K562 (cell line): ENCODE results near the gene NAPA. TPM values are rescaled to one million over a fixed set of nuclear protein-coding genes. Genes with fewer than 3 reads are reported as not detected.
A peak's percentile ranks its signal among the peaks of the same experiment; 100 is the strongest.

ENCODE experiments used
- ATAC-seq: fragments of 200-7000 bp; cut with Tn5 transposase; 3 replicates; pipeline ENCODE4 v1.9.1; 2020; ENCODE audit warnings: moderate library complexity
- BruUV-seq: library from RNA; stranded (reverse); fragments of 400-500 nt; replicated peaks from 2 replicates; lab custom pipeline; 2021; lab: Mats Ljungman, UMichigan
- CTCF ChIA-PET: fragments of 300-600 bp; formaldehyde crosslinking; extraction: SDS; loops from one replicate; lab custom pipeline; 2021; ENCODE audit warnings: low intra/inter-chr PET ratio; lab: Yijun Ruan, JAX
- POLR2A ChIA-PET: fragments of 300-600, 350-650 bp; sonication (Branson Sonifier 250); formaldehyde crosslinking; extraction: SDS; loops from one replicate; lab custom pipeline; 2021; ENCODE audit warnings: antibody characterized with exemption, inconsistent platforms; lab: Yijun Ruan, JAX
- DNase-seq, 4 experiments: peaks; one replicate each; pipeline versions ENCODE4 v3.0.0 to v3.0.0-alpha.2; 2011 to 2018; ENCODE audit warnings: low spot score in 3 of 4, mixed read lengths in 3 of 4; ENCODE audit errors: extremely low read depth in 1 of 4
- FAIRE-seq: peaks from 2 replicates; lab custom pipeline; 2011; peaks lifted over from hg19 to GRCh38; lab: Jason Lieb, UNC
- H2AFZ ChIP-seq: 2 replicates; pipeline ENCODE4 v1.6.0; 2011; ENCODE audit warnings: low read depth, low read length, control low read depth, inconsistent platforms
- H3K27ac ChIP-seq: fragments of 200-600 bp; 3 replicates; pipeline ENCODE4 v1.8.0; 2011; ENCODE audit warnings: low read depth, mild to moderate bottlenecking, control low read depth, inconsistent platforms, low read length, moderate library complexity, mixed read lengths; ENCODE audit errors: extremely low read depth
- H3K27me3 ChIP-seq, 2 experiments: fragments of 300-600 bp in 1 of 2; 2 replicates in 1 of 2; 3 replicates in 1 of 2; pipeline versions ENCODE4 v1.6.0 to v1.8.0; 2011; ENCODE audit warnings: inconsistent platforms in 2 of 2, low read length in 2 of 2, mild to moderate bottlenecking in 1 of 2, mixed read lengths in 1 of 2, moderate library complexity in 1 of 2; ENCODE audit not compliant: control insufficient read depth in 2 of 2, insufficient read depth in 2 of 2
- H3K36me3 ChIP-seq: fragments of 300-600 bp; 3 replicates; pipeline ENCODE4 v1.8.0; 2011; ENCODE audit warnings: mild to moderate bottlenecking, low read length, inconsistent platforms; ENCODE audit not compliant: control insufficient read depth, insufficient read depth
- H3K4me1 ChIP-seq, 2 experiments: fragments of 200-600 bp in 1 of 2; replicated peaks in 1 of 2; 2 replicates in 1 of 2; 3 replicates in 1 of 2; pipeline versions ENCODE4 v1.5.1 to v1.8.0; 2011; ENCODE audit warnings: inconsistent platforms in 2 of 2, low read length in 2 of 2, mild to moderate bottlenecking in 1 of 2, mixed read lengths in 1 of 2, moderate library complexity in 1 of 2; ENCODE audit not compliant: control insufficient read depth in 2 of 2, insufficient read depth in 2 of 2
- H3K4me2 ChIP-seq: 2 replicates; pipeline ENCODE4 v1.6.1; 2011; ENCODE audit warnings: low read length, control low read depth, inconsistent platforms, mixed read lengths; ENCODE audit not compliant: insufficient read depth
- H3K4me3 ChIP-seq: fragments of 200-600 bp; sonication (generic), shearing (Covaris generic); 2 replicates; pipeline ENCODE4 v1.5.1; 2016; ENCODE audit warnings: control low read depth, inconsistent platforms
- H3K79me2 ChIP-seq: fragments of 200-600 bp; 3 replicates; pipeline ENCODE4 v1.8.0; 2011; ENCODE audit warnings: low read length, inconsistent platforms; ENCODE audit not compliant: control insufficient read depth, insufficient read depth
- H3K9ac ChIP-seq, 2 experiments: 2 replicates each; pipeline versions ENCODE4 v1.6.0 to v1.6.1; 2011; ENCODE audit warnings: low read depth in 2 of 2, low read length in 2 of 2, control low read depth in 1 of 2, inconsistent platforms in 1 of 2, mild to moderate bottlenecking in 1 of 2, mixed read lengths in 1 of 2; ENCODE audit not compliant: insufficient read depth in 1 of 2
- H3K9me1 ChIP-seq: one replicate; pipeline ENCODE4 v1.6.0; 2011; ENCODE audit warnings: inconsistent platforms, mild to moderate bottlenecking, low read length, moderate library complexity; ENCODE audit not compliant: control insufficient read depth, insufficient read depth
- H3K9me3 ChIP-seq: replicated peaks from 2 replicates; pipeline ENCODE4 v1.5.1; 2011; ENCODE audit warnings: low read depth, low read length, inconsistent platforms; ENCODE audit not compliant: control insufficient read depth, insufficient read depth
- H4K20me1 ChIP-seq: replicated peaks from 2 replicates; pipeline ENCODE4 v1.6.1; 2011; ENCODE audit warnings: low read length, inconsistent platforms, mixed read lengths; ENCODE audit not compliant: control insufficient read depth, insufficient read depth
- E2F3 ChIP-seq: fragments of 250-450 bp; sonication (Bioruptor Pico); IDR thresholded peaks from 2 replicates; pipeline ENCODE4 v1.4.0; 2020; ENCODE audit warnings: mild to moderate bottlenecking
- ELK3 ChIP-seq: fragments of 450-650 bp; formaldehyde crosslinking; IDR thresholded peaks from 2 replicates; pipeline ENCODE4 v1.4.0; 2020; ENCODE audit warnings: mild to moderate bottlenecking
- HNRNPL ChIP-seq: fragments of 200-400 bp; formaldehyde crosslinking; IDR thresholded peaks from 2 replicates; pipeline ENCODE4 v1.6.1; 2017; ENCODE audit warnings: low read depth, mild to moderate bottlenecking, low read length
- KLF16 ChIP-seq: IDR thresholded peaks from 2 replicates; pipeline ENCODE4 v1.6.1; 2016; ENCODE audit warnings: antibody characterized with exemption
- MAFG ChIP-seq: fragments of 450-650 bp; conservative IDR thresholded peaks from 2 replicates; pipeline ENCODE4 v1.6.1; 2016; ENCODE audit warnings: missing genetic modification characterization, missing compliant biosample characterization
- MCM5 ChIP-seq: fragments of 450-650 bp; IDR thresholded peaks from 2 replicates; pipeline ENCODE4 v1.6.1; 2016; ENCODE audit warnings: low read depth
- NONO ChIP-seq, 2 experiments: fragments of 200-400 bp in 1 of 2; fragments of 450-650 bp in 1 of 2; formaldehyde crosslinking in 1 of 2; IDR thresholded peaks; 2 replicates each; pipeline ENCODE4 v1.6.1; 2017; ENCODE audit warnings: low read depth in 2 of 2, mild to moderate bottlenecking in 2 of 2, moderate library complexity in 2 of 2, low read length in 1 of 2
- PPARD ChIP-seq: fragments of 250-450 bp; sonication (Bioruptor Pico); IDR thresholded peaks from 2 replicates; pipeline ENCODE4 v1.8.0; 2022; ENCODE audit warnings: inconsistent platforms, mild to moderate bottlenecking, moderate library complexity
- RBM17 ChIP-seq: fragments of 200-400 bp; formaldehyde crosslinking; IDR thresholded peaks from 2 replicates; pipeline ENCODE4 v1.6.1; 2017; ENCODE audit warnings: low read depth, mild to moderate bottlenecking, low read length, borderline replicate concordance
- SNAPC5 ChIP-seq: fragments of 250-450 bp; sonication (Bioruptor Pico); IDR thresholded peaks from 2 replicates; pipeline ENCODE4 v1.8.0; 2021; ENCODE audit warnings: moderate library complexity, mild to moderate bottlenecking, inconsistent platforms
- TBL1XR1 ChIP-seq, 2 experiments: IDR thresholded peaks; 2 replicates each; pipeline ENCODE4 v1.6.1; 2012; ENCODE audit warnings: improper control_type of control experiment in 2 of 2, low read length in 2 of 2, mild to moderate bottlenecking in 1 of 2
- ZBTB9 ChIP-seq: fragments of 450-650 bp; formaldehyde crosslinking; IDR thresholded peaks from 2 replicates; pipeline ENCODE4 v1.4.0; 2020; ENCODE audit warnings: mild to moderate bottlenecking, moderate library complexity
- ZFPM2 ChIP-seq: fragments of 250-450 bp; sonication (Bioruptor Pico); IDR thresholded peaks from 2 replicates; pipeline ENCODE4 v1.5.1; 2022; ENCODE audit warnings: mild to moderate bottlenecking
- WGBS: fragments of 100-300 bp; shearing (Covaris generic); methylation state at CpG from one replicate; pipeline ENCODE4 v1.1.6; 2016; ENCODE audit warnings: low coverage, mixed read lengths; ENCODE audit not compliant: insufficient coverage; ENCODE audit errors: missing lambda C conversion rate; 5-methylcytosine and 5-hydroxymethylcytosine counted together
- in situ Hi-C: fragments of 300-500 bp; cut with MboI; formaldehyde crosslinking; loops from 4 replicates; pipeline ENCODE4 v1.15.0; 2018; ENCODE audit warnings: inconsistent platforms, mixed read lengths
- intact Hi-C: fragments of 100-400 bp; cut with micrococcal nuclease; formaldehyde crosslinking; loops from 2 replicates; pipeline ENCODE4 v1.14.2; 2022
- polyA plus RNA-seq, 8 experiments: library from polyadenylated mRNA; depleted of rRNA in 4 of 8; stranded (reverse) in 5 of 8; unstranded in 3 of 8; fragments of >200 nt; fragmentation: Nextera tagmentation in 2 of 8; fragmentation: Illumina TruSeq in 1 of 8; extraction: Ambion mirVana in 2 of 8; extraction: Trizol in 1 of 8; gene quantifications; 2 replicates each; pipeline versions ENCODE4 v1.2.1 to v1.2.3, GENCODE V29; 2011 to 2014; ENCODE audit warnings: inconsistent platforms in 1 of 8, missing spikeins in 1 of 8
- total RNA-seq, 7 experiments: library from RNA; depleted of rRNA in 6 of 7; stranded (reverse); fragments of >200 nt in 6 of 7; fragmentation: Illumina TruSeq in 2 of 7; extraction: Trizol in 2 of 7; gene quantifications; 2 replicates each; pipeline versions ENCODE4 v1.2.1 to v1.2.3, GENCODE V29; 2011 to 2021; ENCODE audit warnings: low replicate concordance in 1 of 7
- TF ChIP-seq, protein P1 (sequence below): sonication (generic); IDR thresholded peaks from 2 replicates; pipeline ENCODE4 v1.6.1; 2016

NAPA gene
- total and polyA plus RNA-seq, 9 of the 15 experiments (the other 6 are each of a cell fraction or from before 2014, with no cell fraction given), result 5.4 to 98.6 (median 77.5) TPM

DNA sequence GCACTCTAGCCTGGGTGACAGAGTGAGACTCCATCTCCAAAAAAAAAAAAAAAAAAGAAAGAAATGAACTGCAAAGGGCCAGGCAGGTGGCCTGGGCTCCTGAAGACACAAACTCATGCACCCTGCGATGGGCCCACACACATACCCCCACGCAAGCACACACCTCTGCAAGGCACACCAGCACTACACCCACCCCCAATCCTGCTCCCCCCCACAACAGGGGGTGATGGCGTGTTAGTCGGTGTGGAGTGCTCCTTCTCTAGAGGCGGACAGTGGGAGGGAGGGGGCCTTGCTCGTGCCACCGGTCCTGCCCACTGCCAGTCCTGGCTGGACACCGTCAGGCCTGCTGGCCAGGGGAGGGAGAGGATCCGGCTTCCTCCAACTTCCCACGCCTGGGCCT is 41.5 kb downstream of the NAPA start:
- Histone ChIP-seq H3K4me1 (peaks cover 6 to 43% of the 10 kb centered on the region in 2 experiments), H3K9ac (peak overlapping the region in 1 of 2 experiments; percentile 59; a peak in 2 of 4 replicates), H3K9me1 (no peaks in the 10 kb centered on the region), H4K20me1 (peaks cover 11% of the 10 kb centered on the region; the same call in 1 of the 2 replicates), H3K27me3 (peaks cover 4 to 24% of the 10 kb centered on the region in 2 experiments; a peak in 3 of 5 replicates), H3K27ac (no peak overlapping the region), H2AFZ (no peak overlapping the region), H3K79me2 (no peaks in the 10 kb centered on the region), H3K4me3 (no peak overlapping the region), H3K36me3 (no peaks in the 10 kb centered on the region), H3K4me2 (no peak overlapping the region)
- 42% methylated on average over 9 of the region's 10 CpGs for WGBS
- ATAC-seq, result no peak
- BruUV-seq, result no TSS peak
- in situ Hi-C loops, result no loop called here
- peak in 1 of 4 experiments; percentile 10 for DNase-seq
- POLR2A ChIA-PET, result interaction anchor here (0.7 to 1.5 kb wide), 2 partner anchors 10 to 98 kb away, joined by 3 to 4 read pairs; partner anchors contain the start of gene KPTN
- no peak for FAIRE-seq
- CTCF ChIA-PET, result no interaction called here
- TF ChIP-seq RBM17 (no peak), NONO (IDR thresholded peaks at IDR 0.05; ENCODE audit: low read depth in 2 of 2, low read length in 1 of 2) (no peak), E2F3 (CRISPR knock-in tag) (no peak), HNRNPL (no peak), ZFPM2 (CRISPR knock-in tag) (no peak), TBL1XR1 (IDR thresholded peaks at IDR 0.05; ENCODE audit: low read length in 2 of 2) (no peak), MCM5 (no peak), PPARD (CRISPR knock-in tag) (no peak), KLF16 (no peak), MAFG (tag) (no peak), SNAPC5 (CRISPR knock-in tag) (no peak), ZBTB9 (no peak), ELK3 (no peak)
- TF ChIP-seq, protein P1, sequence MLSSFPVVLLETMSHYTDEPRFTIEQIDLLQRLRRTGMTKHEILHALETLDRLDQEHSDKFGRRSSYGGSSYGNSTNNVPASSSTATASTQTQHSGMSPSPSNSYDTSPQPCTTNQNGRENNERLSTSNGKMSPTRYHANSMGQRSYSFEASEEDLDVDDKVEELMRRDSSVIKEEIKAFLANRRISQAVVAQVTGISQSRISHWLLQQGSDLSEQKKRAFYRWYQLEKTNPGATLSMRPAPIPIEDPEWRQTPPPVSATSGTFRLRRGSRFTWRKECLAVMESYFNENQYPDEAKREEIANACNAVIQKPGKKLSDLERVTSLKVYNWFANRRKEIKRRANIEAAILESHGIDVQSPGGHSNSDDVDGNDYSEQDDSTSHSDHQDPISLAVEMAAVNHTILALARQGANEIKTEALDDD, result no peak
- TF ChIP-seq, all 486 proteins: peak for 0
- intact Hi-C loops, result no loop called here
- no peaks in the 10 kb centered on the region for H3K9me3 ChIP-seq
